ENCODE measurements around the gene CYTH3. TPM values are rescaled to one million over a fixed set of nuclear protein-coding genes. Genes with fewer than 3 reads are reported as not detected.

Gene CYTH3
- total RNA-seq, 3 donors from 2014 or later (not counting 1 experiment from before 2014, with no cell fraction given), result 7.7 to 42.6 (median 13.6) TPM

DNA sequence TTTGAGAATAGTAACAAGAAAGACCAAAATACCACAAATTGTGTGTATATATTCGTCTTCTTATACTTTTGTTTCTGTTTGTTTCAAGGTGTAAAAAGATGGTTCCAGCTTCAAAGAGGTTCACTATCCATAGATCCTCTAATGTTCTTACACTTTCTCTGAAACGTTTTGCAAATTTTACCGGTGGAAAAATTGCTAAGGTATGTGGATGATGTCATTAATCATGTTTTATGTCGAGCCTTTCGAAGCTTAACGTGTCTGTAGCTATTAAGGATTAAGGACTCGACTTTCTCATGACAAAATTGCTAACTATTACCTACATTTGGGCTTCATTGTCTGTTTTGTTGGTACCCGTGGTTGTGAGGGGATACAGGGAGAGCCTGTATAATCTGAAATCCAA lies 128.4 kb downstream of the CYTH3 start:
- intact Hi-C loops (cut with micrococcal nuclease), result no loop called here
- Mint-ChIP-seq H3K4me1 (no peaks in the 10 kb centered on the region), H3K36me3 (peaks cover 32% of the 10 kb centered on the region), H3K4me3 (no peak overlapping the region), H3K9me3 (no peaks in the 10 kb centered on the region), H3K27ac (no peak overlapping the region), H3K27me3 (ENCODE audit: low read depth in 2 of 2) (no peaks in the 10 kb centered on the region)
- no peak for ATAC-seq
- WGBS (ENCODE audit: insufficient coverage), result 93% methylated on average over 6 of the region's 8 CpGs
- no peak for DNase-seq
- Histone ChIP-seq H3K4me1 (ENCODE audit: control insufficient read depth, insufficient read depth, low read length) (no peaks in the 10 kb centered on the region), H3K27me3 (ENCODE audit: control insufficient read depth, insufficient read depth, low read length) (no peaks in the 10 kb centered on the region), H3K36me3 (ENCODE audit: control insufficient read depth, insufficient read depth, low read length) (peaks cover 63% of the 10 kb centered on the region), H3K27ac (ENCODE audit: low read length) (no peak overlapping the region), H3K4me3 (ENCODE audit: low read length) (no peak overlapping the region), H3K9me3 (ENCODE audit: control insufficient read depth, insufficient read depth, low read length) (no peaks in the 10 kb centered on the region)
- TF ChIP-seq CTCF (IDR thresholded peaks at IDR 0.05), result no peak

DNA sequence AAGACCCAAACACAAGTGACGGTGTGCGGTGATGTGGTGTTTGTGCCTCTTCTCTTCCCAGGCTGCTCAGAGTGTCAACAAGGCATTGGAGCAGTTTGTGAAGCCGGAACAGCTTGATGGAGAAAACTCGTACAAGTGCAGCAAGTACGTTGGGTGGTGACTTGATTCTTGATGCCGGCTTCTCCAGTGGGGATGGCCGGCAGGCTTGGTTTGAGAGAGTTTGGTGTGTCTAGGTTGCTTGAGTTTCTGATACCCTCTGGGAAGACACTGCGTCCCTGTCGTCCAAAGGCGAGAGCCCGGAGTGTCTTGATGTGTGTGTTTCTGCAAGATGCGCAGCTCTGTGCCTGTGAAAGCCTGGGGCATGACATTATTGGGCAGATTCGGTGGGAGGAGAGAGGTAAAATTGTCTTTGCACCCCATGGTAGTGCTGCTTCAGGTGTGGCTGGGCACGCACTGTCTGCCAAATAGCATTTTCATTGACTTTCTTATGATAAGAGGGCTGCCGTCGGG lies 129.5 kb downstream of the CYTH3 start:
- Mint-ChIP-seq H3K4me1 (no peaks in the 10 kb centered on the region), H3K9me3 (no peaks in the 10 kb centered on the region), H3K27me3 (ENCODE audit: low read depth in 2 of 2) (no peaks in the 10 kb centered on the region), H3K36me3 (peaks cover 26% of the 10 kb centered on the region), H3K4me3 (no peak overlapping the region), H3K27ac (no peak overlapping the region)
- Histone ChIP-seq H3K9me3 (ENCODE audit: control insufficient read depth, insufficient read depth, low read length) (no peaks in the 10 kb centered on the region), H3K4me3 (ENCODE audit: low read length) (no peak overlapping the region), H3K27me3 (ENCODE audit: control insufficient read depth, insufficient read depth, low read length) (no peaks in the 10 kb centered on the region), H3K27ac (ENCODE audit: low read length) (no peak overlapping the region), H3K4me1 (ENCODE audit: control insufficient read depth, insufficient read depth, low read length) (no peaks in the 10 kb centered on the region), H3K36me3 (ENCODE audit: control insufficient read depth, insufficient read depth, low read length) (peaks cover 59% of the 10 kb centered on the region)
- WGBS (ENCODE audit: insufficient coverage), result 97% methylated on average over 16 of the region's 16 CpGs
- ATAC-seq (no peak), DNase-seq (no peak)
- intact Hi-C loops (cut with micrococcal nuclease), result no loop called here
- no peak for TF ChIP-seq CTCF (IDR thresholded peaks at IDR 0.05)

DNA sequence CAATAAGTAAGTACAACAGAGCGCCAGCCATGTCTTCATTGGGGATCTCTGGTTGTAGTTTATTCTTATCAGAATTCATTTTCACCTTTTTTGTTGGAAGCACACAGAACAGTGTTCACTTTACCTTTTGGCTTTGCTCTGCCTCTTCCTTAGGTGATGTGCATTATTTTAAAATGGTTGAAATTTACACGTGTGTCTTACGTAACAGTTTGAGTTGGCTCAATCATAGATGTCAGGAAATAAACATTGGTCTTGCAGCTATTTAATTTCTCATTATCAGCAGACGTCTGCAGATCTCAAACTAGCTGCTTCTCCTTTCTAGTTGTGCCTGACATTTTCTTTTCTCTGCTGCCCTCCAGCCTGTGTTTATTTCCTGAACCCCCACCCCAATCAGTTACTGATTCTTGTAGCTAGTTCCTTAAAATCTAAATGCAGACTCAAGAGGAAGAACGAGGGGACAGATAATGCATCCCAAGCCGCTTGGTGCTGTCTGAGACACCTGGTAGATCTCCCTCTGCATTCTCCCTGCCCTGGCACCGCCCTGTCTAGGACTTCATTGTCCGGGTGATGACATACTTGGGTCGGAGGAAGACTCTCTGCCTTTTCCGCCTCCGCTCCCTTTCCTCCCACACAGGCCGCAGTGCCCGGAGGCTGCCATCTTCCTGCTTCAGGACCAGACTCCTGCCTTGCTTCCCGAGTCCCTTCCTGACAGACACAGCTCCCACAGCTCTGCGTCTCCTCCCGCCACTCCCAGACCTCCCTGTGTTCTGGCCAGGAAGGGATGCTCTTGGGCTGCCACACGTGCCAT lies 133.0 kb downstream of the CYTH3 start:
- Histone ChIP-seq H3K4me1 (ENCODE audit: control insufficient read depth, insufficient read depth, low read length) (no peaks in the 10 kb centered on the region), H3K27ac (ENCODE audit: low read length) (no peak overlapping the region), H3K4me3 (ENCODE audit: low read length) (no peak overlapping the region), H3K27me3 (ENCODE audit: control insufficient read depth, insufficient read depth, low read length) (no peaks in the 10 kb centered on the region), H3K9me3 (ENCODE audit: control insufficient read depth, insufficient read depth, low read length) (no peaks in the 10 kb centered on the region), H3K36me3 (ENCODE audit: control insufficient read depth, insufficient read depth, low read length) (peaks cover 30% of the 10 kb centered on the region)
- peaks cover 0 to 2% of the 10 kb centered on the region in 2 donors for H3K4me1 Mint-ChIP-seq
- no peak for TF ChIP-seq CTCF (IDR thresholded peaks at IDR 0.05)
- intact Hi-C loops (cut with micrococcal nuclease), result no loop called here
- H3K9me3 Mint-ChIP-seq, result no peaks in the 10 kb centered on the region
- ATAC-seq (no peak), DNase-seq (no peak)
- H3K4me3 Mint-ChIP-seq, result no peak overlapping the region
- no peak overlapping the region for H3K27ac Mint-ChIP-seq
- 81% methylated on average over 17 of the region's 17 CpGs for WGBS (ENCODE audit: insufficient coverage)
- peaks cover 12% of the 10 kb centered on the region for H3K36me3 Mint-ChIP-seq
- no peaks in the 10 kb centered on the region for H3K27me3 Mint-ChIP-seq (ENCODE audit: low read depth in 2 of 2)
